ENCODE data around the gene SHISA9. TPM values are rescaled to one million over a fixed set of nuclear protein-coding genes. Genes with fewer than 3 reads are reported as not detected.

Gene SHISA9
- total RNA-seq, 1 donor from 2014 or later, result not detected

DNA sequence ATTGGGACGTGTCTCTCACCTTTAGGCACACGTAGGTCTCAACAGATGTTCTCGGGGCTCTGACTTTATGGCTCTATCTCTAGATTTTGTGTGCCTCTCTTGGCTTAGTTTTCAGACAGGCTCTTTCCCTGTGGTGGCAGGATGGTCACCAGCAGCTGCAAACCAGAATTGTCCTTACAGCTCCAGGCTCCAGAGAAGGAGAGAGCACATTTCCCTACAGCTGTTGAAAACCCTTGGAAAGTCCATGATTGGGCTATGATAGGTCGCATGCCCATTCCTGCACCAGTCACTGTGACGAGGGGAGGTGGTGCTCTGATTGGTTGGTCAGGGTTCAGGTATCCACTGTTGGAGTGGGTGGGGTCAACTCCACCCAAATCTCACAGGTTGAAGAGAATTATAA lies 41.5 kb downstream of the SHISA9 start:
- intact Hi-C loops (cut with micrococcal nuclease), result no loop called here

- intact Hi-C loops (cut with micrococcal nuclease), result no loop called here
Observed at GRCh38 chr16:12944300-12944699, 42.9 kb downstream of the SHISA9 start.

- intact Hi-C loops (cut with micrococcal nuclease), result no loop called here
Observed at GRCh38 chr16:12951392-12951791, 50.0 kb downstream of the SHISA9 start.

DNA sequence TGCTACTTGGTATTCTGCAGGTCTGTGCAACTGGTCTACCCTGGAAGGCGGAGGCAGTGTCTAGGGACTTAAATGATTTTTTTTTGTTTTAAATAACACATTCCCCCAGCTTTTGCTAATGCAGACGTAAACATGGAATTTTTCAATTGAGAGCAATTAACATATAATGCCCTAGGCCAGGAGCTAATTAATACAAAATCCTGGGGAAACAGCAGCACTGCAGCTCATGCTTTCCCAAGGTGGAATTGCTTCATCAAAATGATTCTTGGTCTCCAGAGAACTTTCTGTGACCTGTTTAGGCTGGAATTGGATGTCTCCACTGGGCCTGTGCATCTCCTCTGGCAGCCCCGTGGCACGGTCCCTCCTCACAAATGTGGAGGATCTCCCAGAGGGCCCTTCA lies 50.6 kb downstream of the SHISA9 start:
- intact Hi-C loops (cut with micrococcal nuclease), result no loop called here

DNA sequence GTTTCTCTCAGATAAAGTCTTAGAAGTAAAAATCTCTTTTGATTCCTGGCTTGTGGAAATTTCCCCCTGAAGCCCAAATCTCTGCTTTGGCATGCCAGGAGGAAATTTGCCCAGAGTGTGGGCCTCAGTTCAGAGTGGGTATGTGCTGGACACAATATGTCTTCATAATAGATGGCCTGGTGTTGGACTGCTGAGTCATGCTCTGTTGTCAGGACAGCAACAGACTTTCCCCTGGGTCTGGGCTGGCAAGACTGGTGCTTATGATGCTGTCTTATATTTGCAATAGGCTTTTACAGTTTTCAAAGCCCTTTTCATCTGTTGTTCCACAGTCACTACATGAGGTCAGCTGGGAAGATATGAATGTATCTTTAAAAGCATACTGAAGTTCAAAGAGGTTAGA lies 57.0 kb downstream of the SHISA9 start:
- intact Hi-C loops (cut with micrococcal nuclease), result no loop called here

DNA sequence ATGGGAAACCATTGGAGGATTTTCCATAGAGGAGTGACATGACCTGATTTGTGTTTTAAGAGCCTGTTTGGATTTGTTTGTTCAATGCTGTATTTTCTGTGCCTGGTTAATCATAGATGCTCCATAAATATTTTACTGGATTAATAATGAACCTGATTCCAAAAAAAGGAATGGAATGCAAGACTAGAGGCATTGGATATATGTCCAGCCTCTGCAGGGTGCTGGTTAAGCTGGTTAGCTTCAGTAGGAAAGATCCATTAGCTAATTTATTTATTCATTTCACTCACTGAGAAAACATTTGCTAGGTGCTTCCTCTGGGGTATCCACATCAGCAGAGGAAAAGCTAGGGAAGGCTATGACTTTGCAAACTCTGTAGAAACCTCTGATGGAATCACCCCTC lies 57.7 kb downstream of the SHISA9 start:
- intact Hi-C loops (cut with micrococcal nuclease), result no loop called here

DNA sequence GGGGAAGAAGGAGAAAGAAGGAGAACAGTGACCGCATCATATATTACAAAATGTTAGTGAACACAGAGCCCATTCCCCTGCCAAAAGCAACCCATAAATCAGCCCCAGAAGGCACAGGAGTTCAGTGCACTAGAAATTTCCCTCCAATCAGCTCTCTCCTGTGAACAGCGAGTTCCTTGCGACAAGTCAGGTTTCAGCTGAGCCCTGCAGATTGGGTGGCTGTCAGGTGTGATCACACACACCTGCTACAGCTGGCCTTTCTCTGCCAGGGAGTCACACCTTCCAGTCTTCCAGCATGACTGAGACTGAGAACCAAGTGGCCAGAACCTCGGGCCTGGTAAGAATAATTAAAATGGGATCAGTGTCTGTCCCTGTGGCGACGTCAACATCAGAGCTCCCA lies 60.2 kb downstream of the SHISA9 start:
- intact Hi-C loops (cut with micrococcal nuclease), result no loop called here

DNA sequence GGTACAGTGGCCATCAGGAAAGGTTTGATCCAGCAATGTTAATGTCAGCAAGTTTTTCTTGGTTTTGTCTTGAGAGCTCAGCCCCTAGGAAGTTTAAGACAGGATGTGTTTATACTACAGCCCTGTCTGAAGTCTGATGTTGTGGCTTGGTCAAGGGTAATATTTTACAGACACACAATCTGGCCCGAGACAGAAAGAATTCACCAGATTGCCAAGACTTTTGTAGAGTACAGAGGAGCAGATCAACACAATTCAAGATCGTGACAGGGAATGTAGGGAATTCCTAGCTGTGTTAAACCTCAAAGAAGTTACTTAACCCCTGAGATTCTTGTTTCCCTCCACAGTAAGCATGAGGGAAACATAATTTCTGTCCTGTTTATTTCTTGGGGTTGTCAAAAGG lies 63.1 kb downstream of the SHISA9 start:
- intact Hi-C loops (cut with micrococcal nuclease), result no loop called here

DNA sequence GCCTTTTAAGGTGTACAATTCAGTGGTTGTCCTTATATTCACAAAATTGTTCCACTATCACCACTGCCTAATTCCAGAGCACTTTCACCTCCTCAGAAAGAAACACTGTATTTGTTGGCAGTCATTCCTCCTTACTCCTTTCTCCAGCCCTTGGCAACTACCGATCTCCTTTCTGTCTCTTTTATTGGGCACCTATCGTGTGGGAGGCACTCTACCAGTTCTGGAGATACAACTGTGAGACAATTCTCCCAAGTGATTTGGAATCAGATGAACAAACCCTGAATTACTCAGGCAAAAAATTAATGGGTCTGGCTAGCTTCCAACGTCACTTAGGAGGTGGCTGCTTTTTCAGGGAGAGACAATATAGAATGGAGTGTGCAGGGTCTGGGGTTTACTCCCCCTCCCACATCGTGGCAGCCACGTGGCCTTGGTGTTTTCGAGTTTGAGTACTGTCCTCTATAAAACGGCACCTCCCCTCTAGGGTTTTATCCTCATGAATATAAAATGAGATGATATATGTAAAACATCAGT lies 63.9 kb downstream of the SHISA9 start:
- intact Hi-C loops (cut with micrococcal nuclease), result no loop called here

GRCh38 chr16:12971241-12971640 lies 69.8 kb downstream of the SHISA9 start:
- intact Hi-C loops (cut with micrococcal nuclease), result no loop called here

DNA sequence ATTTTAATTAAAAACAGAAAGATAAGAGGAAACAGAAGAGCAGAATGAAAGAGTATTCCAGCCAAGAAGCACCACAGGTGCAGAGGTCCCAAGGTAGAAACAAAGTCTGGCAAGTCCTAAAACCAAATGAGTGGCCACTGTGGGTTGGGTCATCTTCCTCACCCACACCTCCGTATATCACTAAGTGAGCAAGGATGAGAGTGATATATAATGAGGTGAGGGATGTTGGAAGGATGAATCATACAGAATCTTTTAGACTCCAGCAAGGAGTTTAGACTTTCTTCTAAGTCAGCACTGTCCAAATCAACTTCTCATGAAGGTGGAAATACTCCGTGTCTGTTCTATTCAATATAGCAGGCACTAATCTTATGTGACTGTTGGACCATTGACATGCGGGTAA lies 70.8 kb downstream of the SHISA9 start:
- intact Hi-C loops (cut with micrococcal nuclease), result no loop called here

DNA sequence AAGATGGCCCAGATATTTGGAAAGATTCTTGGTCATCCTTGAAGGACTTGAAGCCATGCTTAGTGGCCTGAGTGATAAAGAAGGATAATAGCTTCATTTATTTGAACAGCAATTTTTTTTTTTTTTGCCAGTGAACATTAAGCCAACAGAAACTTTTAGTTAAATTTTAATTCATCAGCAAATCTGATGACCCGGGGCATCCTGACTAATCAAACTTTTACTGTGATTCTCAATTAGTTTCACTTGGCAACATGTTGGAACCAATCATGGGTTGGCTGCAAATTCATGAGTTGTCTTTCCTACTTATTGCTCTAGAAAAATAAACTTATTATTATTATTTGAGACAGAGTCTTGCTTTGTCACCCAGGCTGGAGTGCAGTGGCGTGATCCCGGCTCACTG lies 74.4 kb downstream of the SHISA9 start:
- intact Hi-C loops (cut with micrococcal nuclease), result no loop called here

DNA sequence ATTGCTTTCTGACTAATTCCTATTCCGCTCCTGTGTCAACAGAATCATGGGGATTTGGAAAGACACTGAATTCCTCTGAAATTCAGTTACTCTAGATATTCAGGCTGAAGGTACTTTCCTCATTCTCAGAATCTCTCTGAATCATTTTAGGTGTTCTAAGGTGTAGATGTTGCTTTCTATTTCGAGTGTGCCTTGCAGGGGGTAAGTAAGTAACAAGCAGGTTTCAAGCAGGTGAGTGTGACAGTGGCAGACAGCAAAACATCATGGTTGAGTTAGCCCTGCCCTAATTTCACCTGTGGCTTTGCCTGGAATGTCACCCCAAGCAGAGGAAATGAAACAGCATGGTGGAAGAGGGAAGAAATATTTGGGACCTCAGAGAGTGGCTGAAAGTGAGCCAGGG lies 75.1 kb downstream of the SHISA9 start:
- intact Hi-C loops (cut with micrococcal nuclease), result no loop called here

DNA sequence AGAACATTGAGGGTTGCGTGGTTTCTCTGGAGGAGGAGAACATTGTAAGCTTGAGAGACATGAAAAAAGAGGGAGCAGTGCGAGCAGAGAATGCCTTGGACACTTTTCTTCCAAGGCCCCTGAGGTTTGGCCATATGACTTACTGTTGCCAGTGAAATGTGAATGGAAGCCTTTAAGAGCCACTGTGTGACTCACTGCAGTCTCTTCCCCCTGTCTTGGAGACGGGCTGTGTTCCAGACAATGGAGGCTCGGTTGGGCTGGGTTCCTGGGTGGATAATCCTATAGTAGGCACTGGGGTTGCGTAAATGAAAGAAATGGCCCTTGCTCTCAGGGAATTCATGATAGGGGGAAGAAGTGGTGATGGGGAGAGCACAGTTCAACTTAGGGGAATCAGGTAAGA lies 75.5 kb downstream of the SHISA9 start:
- intact Hi-C loops (cut with micrococcal nuclease), result no loop called here

DNA sequence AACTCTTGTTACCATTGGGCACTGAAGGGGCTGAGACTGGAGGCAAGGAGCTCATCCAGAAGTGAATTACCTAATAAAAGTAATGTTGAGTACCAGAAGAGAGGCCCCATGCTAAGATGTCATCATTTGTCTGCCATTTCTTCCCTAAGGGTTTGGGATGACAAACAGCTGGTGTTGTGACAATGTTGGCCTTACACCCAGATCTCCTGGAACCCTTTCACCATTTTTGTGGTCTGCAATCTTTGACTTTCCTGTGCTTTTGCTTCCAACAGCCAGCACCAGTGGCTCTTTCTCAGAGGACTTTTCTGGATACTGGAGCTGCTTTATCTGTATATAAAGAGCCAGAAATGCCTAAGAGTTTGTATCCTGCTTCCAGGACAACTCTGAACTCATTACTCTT lies 84.1 kb downstream of the SHISA9 start:
- intact Hi-C loops (cut with micrococcal nuclease), result no loop called here

DNA sequence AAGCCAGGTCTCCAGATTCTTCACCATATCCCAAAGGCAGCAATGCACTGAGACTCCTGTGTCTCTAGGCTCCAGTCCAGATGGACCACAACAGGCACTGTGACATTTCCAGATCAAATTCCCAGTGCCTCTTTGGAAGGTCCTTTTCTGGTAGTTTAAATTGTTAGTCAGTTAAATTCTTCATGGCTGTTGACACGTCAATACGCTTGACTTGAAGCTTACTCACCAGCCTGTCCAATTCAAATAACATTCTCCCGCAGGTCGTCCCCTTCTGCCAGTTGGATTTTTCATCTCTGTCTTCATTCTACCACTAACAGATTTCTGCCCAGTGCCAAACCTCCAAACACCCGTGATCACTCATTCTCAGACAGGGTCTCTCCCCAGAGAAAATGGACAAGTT lies 86.7 kb downstream of the SHISA9 start:
- intact Hi-C loops (cut with micrococcal nuclease), result no loop called here

- intact Hi-C loops (cut with micrococcal nuclease), result no loop called here
Observed at GRCh38 chr16:12992066-12992465, 90.7 kb downstream of the SHISA9 start.

DNA sequence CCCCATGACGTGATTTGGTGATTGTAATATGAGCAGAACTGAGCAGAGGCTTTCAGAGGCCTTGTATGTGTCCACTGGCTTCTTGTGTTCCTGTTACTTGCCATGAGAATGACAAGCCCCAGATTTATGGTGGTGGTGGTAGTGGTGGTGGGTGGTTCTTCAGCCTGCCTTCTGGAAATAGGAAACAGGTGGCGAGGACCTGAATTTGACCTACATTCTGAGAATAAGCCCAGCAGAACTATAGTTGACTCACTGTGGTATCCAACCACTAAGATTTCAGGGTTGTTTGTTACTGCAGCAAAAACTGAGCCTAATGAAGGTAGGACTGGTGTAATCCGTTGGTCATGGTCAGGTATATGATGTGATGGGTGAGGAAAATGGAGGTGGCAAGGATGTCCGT lies 93.0 kb downstream of the SHISA9 start:
- intact Hi-C loops (cut with micrococcal nuclease), result no loop called here

- intact Hi-C loops (cut with micrococcal nuclease), result no loop called here
Observed at GRCh38 chr16:12995721-12996372, 94.4 kb downstream of the SHISA9 start.

- intact Hi-C loops (cut with micrococcal nuclease), result no loop called here
Observed at GRCh38 chr16:12998361-12999085, 97.1 kb downstream of the SHISA9 start.

DNA sequence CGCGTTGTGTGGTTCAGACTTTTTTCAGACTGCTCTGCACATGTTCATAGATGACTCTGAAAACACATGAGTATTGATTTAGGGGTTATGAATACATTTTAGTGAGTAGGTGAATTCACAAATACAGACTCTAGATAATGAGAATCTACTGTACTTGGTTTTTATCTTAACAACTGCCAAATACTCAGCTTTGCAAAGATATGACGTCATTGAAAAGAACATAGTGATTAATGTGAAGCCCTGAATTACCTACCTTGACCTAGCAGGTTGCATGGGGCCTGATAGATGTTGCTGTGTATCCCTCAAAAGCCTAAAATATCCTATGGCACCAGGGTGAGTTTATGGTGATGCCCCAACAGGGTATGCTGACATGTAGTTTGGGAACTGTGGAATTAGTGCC lies 98.0 kb downstream of the SHISA9 start:
- intact Hi-C loops (cut with micrococcal nuclease), result no loop called here

DNA sequence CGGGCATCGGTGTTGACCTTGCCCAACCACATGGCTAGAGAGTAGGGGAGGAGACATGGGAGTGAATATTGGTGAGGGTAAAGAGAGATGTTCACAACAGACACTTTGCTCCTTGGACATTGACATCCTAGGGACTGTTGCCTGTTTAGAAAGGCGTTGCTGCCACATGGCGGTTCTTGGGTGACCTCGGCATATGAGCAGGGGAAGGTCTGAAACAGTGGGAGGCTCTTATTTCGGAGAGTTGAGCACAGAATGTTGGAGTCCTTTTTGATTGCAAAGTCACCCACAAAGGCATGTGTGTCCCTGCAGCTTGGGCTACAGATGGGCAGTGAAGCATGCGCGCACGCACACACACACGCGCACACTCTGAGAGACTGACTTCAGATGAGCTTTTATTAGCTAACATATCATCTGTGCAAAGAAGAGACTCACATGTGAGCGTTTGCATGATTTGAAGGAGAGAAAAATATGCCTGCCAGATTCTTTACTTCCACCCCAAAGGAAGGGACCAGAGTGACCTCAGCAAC lies 104.4 kb downstream of the SHISA9 start:
- intact Hi-C loops (cut with micrococcal nuclease), result no loop called here

GRCh38 chr16:13012601-13013000 lies 111.2 kb downstream of the SHISA9 start:
- intact Hi-C loops (cut with micrococcal nuclease), result no loop called here
